H1 (cell line): Measurements from ENCODE around the gene EZH2. TPM values are rescaled to one million over a fixed set of nuclear protein-coding genes. Genes with fewer than 3 reads are reported as not detected.

Experiments
- ATF2 ChIP-seq: IDR thresholded peaks from 2 replicates; pipeline ENCODE4 v1.6.1; 2012; ENCODE audit warnings: low read length, inconsistent platforms
- BACH1 ChIP-seq: IDR thresholded peaks from 2 replicates; pipeline ENCODE4 v1.6.1; 2012; ENCODE audit warnings: low read length, improper control_type of control experiment
- SAP30 ChIP-seq: fragments of 300-600 bp; sonication (generic); IDR thresholded peaks from 2 replicates; pipeline ENCODE4 v1.7.1; 2012; ENCODE audit warnings: low read length, moderate library complexity, mild to moderate bottlenecking, inconsistent platforms; ENCODE audit not compliant: insufficient read depth, insufficient replicate concordance
- polyA plus RNA-seq, 7 experiments: library from polyadenylated mRNA; depleted of rRNA in 3 of 7; stranded (reverse) in 5 of 7; unstranded in 2 of 7; fragments of >200 nt in 5 of 7; fragments of 200-250 nt in 2 of 7; gene quantifications; 1 replicate in 5 of 7; 2 replicates in 1 of 7; 4 replicates in 1 of 7; pipeline versions ENCODE4 v1.2.1 to v1.2.3, GENCODE V29; 2011 to 2013; ENCODE audit warnings: missing spikeins in 2 of 7, mixed read lengths in 2 of 7
- total RNA-seq: library from RNA; stranded (reverse); fragmentation: NEBNext Ultra II Directional; extraction: Animal tissue kit (Norgen Biotek cat#: 25700); gene quantifications from 2 replicates; pipeline ENCODE4 v1.2.1, GENCODE V29; 2021

Gene EZH2
- total and polyA plus RNA-seq, 2 of the 8 experiments (the other 6 are each of a cell fraction or from before 2014, with no cell fraction given): 28.9 to 49.0 TPM

- TF ChIP-seq ATF2 (no peak), SAP30 (no peak), BACH1 (no peak)
- TF ChIP-seq, all 59 proteins: peak for 0
These were observed 29.1 kb downstream of the EZH2 start (continued) for GRCh38 chr7:148854983-148855382.
